Measurements from ENCODE around the gene ATRIP.

DNA sequence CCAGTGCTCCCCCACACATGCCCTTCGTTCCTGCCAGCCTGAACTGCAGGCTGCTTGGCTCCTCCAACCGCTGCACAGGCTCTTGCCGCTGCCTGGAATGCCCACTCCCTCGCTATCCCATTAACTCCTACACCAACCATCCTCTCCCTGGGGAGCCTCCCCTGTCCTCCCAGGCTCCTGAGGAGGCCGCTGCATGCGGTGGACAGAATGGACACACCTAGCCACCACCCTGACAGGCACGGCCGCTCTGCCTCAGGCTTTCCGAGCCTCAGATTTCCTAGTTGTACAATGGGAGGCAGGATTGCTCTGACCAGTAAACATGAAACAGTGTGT lies 18.9 kb upstream of the ATRIP start:
- TF ChIP-seq, protein P1, sequence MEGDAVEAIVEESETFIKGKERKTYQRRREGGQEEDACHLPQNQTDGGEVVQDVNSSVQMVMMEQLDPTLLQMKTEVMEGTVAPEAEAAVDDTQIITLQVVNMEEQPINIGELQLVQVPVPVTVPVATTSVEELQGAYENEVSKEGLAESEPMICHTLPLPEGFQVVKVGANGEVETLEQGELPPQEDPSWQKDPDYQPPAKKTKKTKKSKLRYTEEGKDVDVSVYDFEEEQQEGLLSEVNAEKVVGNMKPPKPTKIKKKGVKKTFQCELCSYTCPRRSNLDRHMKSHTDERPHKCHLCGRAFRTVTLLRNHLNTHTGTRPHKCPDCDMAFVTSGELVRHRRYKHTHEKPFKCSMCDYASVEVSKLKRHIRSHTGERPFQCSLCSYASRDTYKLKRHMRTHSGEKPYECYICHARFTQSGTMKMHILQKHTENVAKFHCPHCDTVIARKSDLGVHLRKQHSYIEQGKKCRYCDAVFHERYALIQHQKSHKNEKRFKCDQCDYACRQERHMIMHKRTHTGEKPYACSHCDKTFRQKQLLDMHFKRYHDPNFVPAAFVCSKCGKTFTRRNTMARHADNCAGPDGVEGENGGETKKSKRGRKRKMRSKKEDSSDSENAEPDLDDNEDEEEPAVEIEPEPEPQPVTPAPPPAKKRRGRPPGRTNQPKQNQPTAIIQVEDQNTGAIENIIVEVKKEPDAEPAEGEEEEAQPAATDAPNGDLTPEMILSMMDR (IDR thresholded peaks at IDR 0.05), result no peak
- TF ChIP-seq POLR2A (IDR thresholded peaks at IDR 0.05), result no peak

All from uterus (tissue), 2 donors.